ENCODE measurements around the gene LZTFL1. TPM values are rescaled to one million over a fixed set of nuclear protein-coding genes. Genes with fewer than 3 reads are reported as not detected.

LZTFL1 gene
- total and polyA plus RNA-seq, 2 experiments from 2014 or later, result 6.3 to 13.9 TPM

- Histone ChIP-seq H3K36me3 (ENCODE audit: insufficient read depth) (no peaks in the 10 kb centered on the region), H3K4me3 (no peak overlapping the region), H2AFZ (no peak overlapping the region; the same call in 1 of the 2 replicates), H3K27me3 (ENCODE audit: insufficient read depth) (peaks cover 55% of the 10 kb centered on the region), H3K4me1 (ENCODE audit: insufficient read depth) (peaks cover 9% of the 10 kb centered on the region), H3K4me2 (no peak overlapping the region), H4K20me1 (replicated peaks; ENCODE audit: insufficient read depth) (no peaks in the 10 kb centered on the region), H3K27ac (ENCODE audit: low read depth) (no peak overlapping the region), H3F3A (replicated peaks; ENCODE audit: low read depth) (no peaks in the 10 kb centered on the region), H3K79me2 (replicated peaks; ENCODE audit: insufficient read depth) (no peaks in the 10 kb centered on the region), H3K9me2 (ENCODE audit: insufficient read depth) (no peaks in the 10 kb centered on the region)
- H3K36me3 Mint-ChIP-seq (ENCODE audit: low read depth), result peaks cover 8% of the 10 kb centered on the region; the same call in 1 of the 3 replicates
- no peak for TF ChIP-seq NANOG (IDR thresholded peaks at IDR 0.05; ENCODE audit: borderline replicate concordance)
- TF ChIP-seq, protein P1, sequence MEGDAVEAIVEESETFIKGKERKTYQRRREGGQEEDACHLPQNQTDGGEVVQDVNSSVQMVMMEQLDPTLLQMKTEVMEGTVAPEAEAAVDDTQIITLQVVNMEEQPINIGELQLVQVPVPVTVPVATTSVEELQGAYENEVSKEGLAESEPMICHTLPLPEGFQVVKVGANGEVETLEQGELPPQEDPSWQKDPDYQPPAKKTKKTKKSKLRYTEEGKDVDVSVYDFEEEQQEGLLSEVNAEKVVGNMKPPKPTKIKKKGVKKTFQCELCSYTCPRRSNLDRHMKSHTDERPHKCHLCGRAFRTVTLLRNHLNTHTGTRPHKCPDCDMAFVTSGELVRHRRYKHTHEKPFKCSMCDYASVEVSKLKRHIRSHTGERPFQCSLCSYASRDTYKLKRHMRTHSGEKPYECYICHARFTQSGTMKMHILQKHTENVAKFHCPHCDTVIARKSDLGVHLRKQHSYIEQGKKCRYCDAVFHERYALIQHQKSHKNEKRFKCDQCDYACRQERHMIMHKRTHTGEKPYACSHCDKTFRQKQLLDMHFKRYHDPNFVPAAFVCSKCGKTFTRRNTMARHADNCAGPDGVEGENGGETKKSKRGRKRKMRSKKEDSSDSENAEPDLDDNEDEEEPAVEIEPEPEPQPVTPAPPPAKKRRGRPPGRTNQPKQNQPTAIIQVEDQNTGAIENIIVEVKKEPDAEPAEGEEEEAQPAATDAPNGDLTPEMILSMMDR (conservative IDR thresholded peaks at IDR 0.05; ENCODE audit: low read depth in 2 of 2), result peak in 1 of 2 experiments; percentile 27; a peak in 1 of 4 replicates
- peaks cover 12% of the 10 kb centered on the region for H3K4me1 Mint-ChIP-seq
- no peak for ATAC-seq
- no peak for DNase-seq (ENCODE audit: low spot score)
- no peak overlapping the region for H3K27ac Mint-ChIP-seq
- peaks cover 34% of the 10 kb centered on the region for H3K27me3 Mint-ChIP-seq (ENCODE audit: insufficient read depth, low read depth, poor library complexity)
- H3K4me3 Mint-ChIP-seq, result no peak overlapping the region
- H3K9me3 Mint-ChIP-seq, result peaks cover 20% of the 10 kb centered on the region; the same call in 2 of the 3 replicates
These were observed 48.3 kb downstream of the LZTFL1 start for GRCh38 chr3:45793482-45794176.

DNA sequence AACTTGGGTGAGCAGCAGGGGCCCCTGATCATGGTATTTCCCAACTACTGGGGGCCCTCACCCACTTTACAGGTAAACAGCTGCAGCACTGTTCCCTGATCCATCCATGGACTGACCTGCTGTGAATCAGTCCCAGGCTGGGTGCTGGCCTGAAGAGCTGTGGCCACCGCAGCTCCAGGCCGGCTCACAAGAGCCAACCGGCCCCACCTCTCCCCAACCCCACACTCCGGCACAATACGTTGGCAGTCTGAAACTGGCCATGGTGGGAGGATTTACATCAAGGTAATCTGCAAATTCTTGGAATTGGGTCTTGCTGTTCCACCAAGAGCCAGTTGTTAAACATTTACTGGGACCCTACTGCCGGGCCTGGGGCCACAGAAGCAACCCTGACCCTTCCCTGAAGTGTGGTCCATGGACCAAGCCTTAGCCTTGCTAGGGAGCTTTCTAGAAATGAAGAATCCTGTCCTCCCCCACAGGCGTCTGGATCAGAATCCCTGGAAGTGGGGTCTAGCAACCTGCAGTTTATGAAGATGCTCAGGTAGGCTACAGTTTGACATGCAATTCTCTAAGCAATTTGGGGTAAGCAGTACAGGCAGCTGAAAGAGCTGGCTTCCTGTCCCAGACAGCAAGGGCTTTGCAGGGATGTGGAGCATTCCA, 49.3 kb downstream of the LZTFL1 start:
- no peaks in the 10 kb centered on the region for H3K9me2 ChIP-seq (ENCODE audit: insufficient read depth)
- Mint-ChIP-seq H3K4me1 (peaks cover 12% of the 10 kb centered on the region), H3K4me3 (no peak overlapping the region), H3K9me3 (peaks cover 20% of the 10 kb centered on the region; the same call in 2 of the 3 replicates), H3K27me3 (ENCODE audit: insufficient read depth, low read depth, poor library complexity) (peaks cover 27% of the 10 kb centered on the region), H3K27ac (no peak overlapping the region), H3K36me3 (ENCODE audit: low read depth) (peaks cover 8% of the 10 kb centered on the region; the same call in 1 of the 3 replicates)
- DNase-seq (ENCODE audit: low spot score) (no peak), ATAC-seq (no peak)
- no peaks in the 10 kb centered on the region for H3K79me2 ChIP-seq (replicated peaks; ENCODE audit: insufficient read depth)
- no peak overlapping the region for H3K27ac ChIP-seq (ENCODE audit: low read depth)
- no peaks in the 10 kb centered on the region for H4K20me1 ChIP-seq (replicated peaks; ENCODE audit: insufficient read depth)
- peaks cover 9% of the 10 kb centered on the region for H3K4me1 ChIP-seq (ENCODE audit: insufficient read depth)
- peaks cover 46% of the 10 kb centered on the region for H3K27me3 ChIP-seq (ENCODE audit: insufficient read depth)
- H3K4me3 ChIP-seq, result no peak overlapping the region
- no peak overlapping the region for H2AFZ ChIP-seq
- no peak overlapping the region for H3K4me2 ChIP-seq
- no peaks in the 10 kb centered on the region for H3K36me3 ChIP-seq (ENCODE audit: insufficient read depth)
- no peaks in the 10 kb centered on the region for H3F3A ChIP-seq (replicated peaks; ENCODE audit: low read depth)
- TF ChIP-seq, protein P1 (conservative IDR thresholded peaks at IDR 0.05; ENCODE audit: low read depth in 2 of 2), result no peak
- no peak for TF ChIP-seq EZH2phosphoT487 (IDR thresholded peaks at IDR 0.05; ENCODE audit: unreplicated experiment)
- no peak for TF ChIP-seq ETS1 (IDR thresholded peaks at IDR 0.05)
- no peak for TF ChIP-seq ZNF114 (CRISPR knock-in tag; IDR thresholded peaks at IDR 0.05)
- no peak for TF ChIP-seq NANOG (IDR thresholded peaks at IDR 0.05; ENCODE audit: borderline replicate concordance)
- TF ChIP-seq EZH2 (IDR thresholded peaks at IDR 0.05; ENCODE audit: low read depth, unreplicated experiment), result no peak
- no peak for TF ChIP-seq JUNB (IDR thresholded peaks at IDR 0.05; ENCODE audit: unreplicated experiment)

Data from GM23338 (cell line).